Upper lobe of right lung (tissue), 1 donor: ENCODE data around the gene CDK14. TPM values are rescaled to one million over a fixed set of nuclear protein-coding genes. Genes with fewer than 3 reads are reported as not detected.
A peak's percentile ranks its signal among the peaks of the same experiment; 100 is the strongest.

ENCODE experiments used
- ATAC-seq: fragments of 200-7000 bp; cut with Tn5 transposase; one replicate; pipeline ENCODE4 v1.9.1; 2020; ENCODE audit warnings: mild to moderate bottlenecking, moderate library complexity
- DNase-seq: peaks from one replicate; pipeline ENCODE4 v3.0.0-alpha.2; 2020
- H3K27ac ChIP-seq: fragments of 200-600 bp; one replicate; pipeline ENCODE4 v1.8.0; 2022
- H3K27me3 ChIP-seq: fragments of 200-600 bp; one replicate; pipeline ENCODE4 v1.8.0; 2022; ENCODE audit warnings: mild to moderate bottlenecking
- H3K36me3 ChIP-seq: fragments of 200-600 bp; one replicate; pipeline ENCODE4 v1.8.0; 2022
- H3K4me1 ChIP-seq: fragments of 200-600 bp; one replicate; pipeline ENCODE4 v1.8.0; 2022
- H3K4me3 ChIP-seq: fragments of 200-600 bp; one replicate; pipeline ENCODE4 v1.8.0; 2022; ENCODE audit warnings: mild to moderate bottlenecking
- H3K9me3 ChIP-seq: fragments of 200-600 bp; one replicate; pipeline ENCODE4 v1.8.0; 2022
- intact Hi-C: fragments of 100-400 bp; cut with DNase I; formaldehyde crosslinking; loops from one replicate; pipeline ENCODE4 v1.11.0; 2022
- total RNA-seq: library from RNA; stranded (reverse); fragmentation: NEBNext Ultra II Directional; extraction: Animal tissue kit (Norgen Biotek cat#: 25700); gene quantifications from one replicate; pipeline ENCODE4 v1.2.1, GENCODE V29; 2021
- TF ChIP-seq, protein P1 (sequence below): fragments of 200-600 bp; IDR thresholded peaks from one replicate; pipeline ENCODE4 v1.8.0; 2022; ENCODE audit warnings: antibody characterized with exemption
- donor health status: DM: no; HTN: yes; CAD: no; lungs with severe emphysema.

CDK14 gene
- total RNA-seq, 1 donor from 2014 or later: 47.2 TPM

DNA sequence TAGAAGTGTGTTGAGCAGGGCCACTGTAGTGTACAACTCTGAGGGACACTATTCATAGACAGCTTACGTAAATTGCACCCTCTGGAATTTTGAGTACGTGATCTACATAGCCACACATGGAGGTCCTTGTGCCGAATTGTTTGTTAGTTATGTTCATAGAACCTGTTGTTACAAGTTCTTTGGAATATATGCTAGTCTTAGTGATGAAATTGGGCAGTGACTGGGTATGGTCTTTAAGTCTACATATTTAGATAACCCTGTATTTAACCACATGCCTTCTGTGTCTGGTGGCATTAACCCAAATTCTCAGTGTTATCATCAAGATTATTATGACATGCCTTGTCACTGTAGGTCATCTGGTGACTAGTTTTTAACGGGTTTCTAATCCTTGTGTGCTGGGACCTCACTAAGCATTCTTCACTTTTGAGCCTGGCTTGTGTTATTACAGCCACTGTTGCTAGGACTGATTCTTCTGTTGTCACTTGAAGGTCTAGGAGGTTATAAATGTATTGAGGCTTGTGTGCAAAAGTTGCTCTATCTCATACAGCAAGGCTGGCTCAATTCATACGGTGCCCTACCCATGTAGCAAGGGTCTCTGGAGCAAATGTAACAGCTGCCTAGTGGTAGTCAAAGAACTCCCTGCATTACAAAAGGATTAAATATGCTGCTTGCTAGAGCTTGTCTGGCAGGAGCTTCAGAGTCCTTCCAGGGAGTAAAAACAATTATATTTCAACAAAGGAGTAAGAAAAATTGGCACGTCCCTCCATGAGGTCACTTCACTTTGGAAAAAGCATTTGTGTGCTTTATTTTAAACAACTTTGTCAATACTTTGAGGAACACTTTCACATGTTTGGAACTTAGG is 65.4 kb downstream of the CDK14 start:
- no peaks in the 10 kb centered on the region for H3K36me3 ChIP-seq
- DNase-seq (no peak), ATAC-seq (no peak)
- intact Hi-C loops: no loop called here
- TF ChIP-seq, protein P1, sequence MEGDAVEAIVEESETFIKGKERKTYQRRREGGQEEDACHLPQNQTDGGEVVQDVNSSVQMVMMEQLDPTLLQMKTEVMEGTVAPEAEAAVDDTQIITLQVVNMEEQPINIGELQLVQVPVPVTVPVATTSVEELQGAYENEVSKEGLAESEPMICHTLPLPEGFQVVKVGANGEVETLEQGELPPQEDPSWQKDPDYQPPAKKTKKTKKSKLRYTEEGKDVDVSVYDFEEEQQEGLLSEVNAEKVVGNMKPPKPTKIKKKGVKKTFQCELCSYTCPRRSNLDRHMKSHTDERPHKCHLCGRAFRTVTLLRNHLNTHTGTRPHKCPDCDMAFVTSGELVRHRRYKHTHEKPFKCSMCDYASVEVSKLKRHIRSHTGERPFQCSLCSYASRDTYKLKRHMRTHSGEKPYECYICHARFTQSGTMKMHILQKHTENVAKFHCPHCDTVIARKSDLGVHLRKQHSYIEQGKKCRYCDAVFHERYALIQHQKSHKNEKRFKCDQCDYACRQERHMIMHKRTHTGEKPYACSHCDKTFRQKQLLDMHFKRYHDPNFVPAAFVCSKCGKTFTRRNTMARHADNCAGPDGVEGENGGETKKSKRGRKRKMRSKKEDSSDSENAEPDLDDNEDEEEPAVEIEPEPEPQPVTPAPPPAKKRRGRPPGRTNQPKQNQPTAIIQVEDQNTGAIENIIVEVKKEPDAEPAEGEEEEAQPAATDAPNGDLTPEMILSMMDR: no peak
- no peaks in the 10 kb centered on the region for H3K9me3 ChIP-seq
- no peak overlapping the region for H3K4me3 ChIP-seq
- H3K27me3 ChIP-seq: no peaks in the 10 kb centered on the region
- H3K4me1 ChIP-seq: no peaks in the 10 kb centered on the region
- H3K27ac ChIP-seq: no peak overlapping the region

DNA sequence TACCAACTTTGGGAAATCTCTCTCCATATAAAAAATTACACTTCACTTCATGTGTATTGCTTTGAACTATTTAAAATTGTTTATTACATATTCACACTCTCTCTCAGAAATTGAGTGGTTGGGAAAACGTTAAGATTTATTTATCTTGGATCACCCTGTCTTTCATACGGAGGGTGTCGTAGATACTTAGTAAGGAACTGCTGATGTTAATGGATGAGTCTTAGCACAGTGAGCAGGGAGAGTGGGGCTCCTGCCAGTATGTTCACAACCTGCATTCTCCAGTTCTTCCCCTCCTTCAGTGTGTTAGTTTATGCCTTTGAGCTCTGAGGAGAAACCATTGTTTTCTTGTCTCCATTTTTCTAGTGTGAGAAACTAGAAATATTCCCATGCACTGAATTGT is 67.1 kb downstream of the CDK14 start:
- no peak for ATAC-seq
- intact Hi-C loops: no loop called here
- DNase-seq: no peak
- Histone ChIP-seq H3K4me3 (no peak overlapping the region), H3K9me3 (no peaks in the 10 kb centered on the region), H3K27ac (no peak overlapping the region), H3K27me3 (no peaks in the 10 kb centered on the region), H3K4me1 (no peaks in the 10 kb centered on the region), H3K36me3 (no peaks in the 10 kb centered on the region)
- TF ChIP-seq, protein P1: no peak

DNA sequence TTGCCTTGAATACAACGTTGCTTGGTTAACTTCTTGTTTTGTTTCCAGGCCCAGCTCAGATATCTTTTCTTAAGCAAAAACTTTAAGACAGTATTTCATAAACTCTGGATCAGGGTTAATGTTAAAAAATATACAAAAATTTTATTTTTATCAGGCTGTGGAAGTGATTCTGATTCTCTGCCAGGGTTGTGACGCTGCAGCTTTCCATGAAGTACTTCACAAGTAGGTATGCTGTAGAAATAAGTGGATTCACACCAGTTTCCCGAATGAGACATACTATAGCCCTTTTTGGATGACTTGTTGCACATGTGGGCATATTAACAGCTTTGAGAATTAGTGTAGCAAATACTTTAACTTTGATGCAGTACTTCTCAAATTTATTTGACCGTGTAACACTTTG is 70.1 kb downstream of the CDK14 start:
- H3K27me3 ChIP-seq: no peaks in the 10 kb centered on the region
- TF ChIP-seq, protein P1: no peak
- no peaks in the 10 kb centered on the region for H3K4me1 ChIP-seq
- ATAC-seq: peak; percentile 13
- no peak overlapping the region for H3K4me3 ChIP-seq
- no peak overlapping the region for H3K27ac ChIP-seq
- DNase-seq: no peak
- no peaks in the 10 kb centered on the region for H3K36me3 ChIP-seq
- intact Hi-C loops: no loop called here
- no peaks in the 10 kb centered on the region for H3K9me3 ChIP-seq

DNA sequence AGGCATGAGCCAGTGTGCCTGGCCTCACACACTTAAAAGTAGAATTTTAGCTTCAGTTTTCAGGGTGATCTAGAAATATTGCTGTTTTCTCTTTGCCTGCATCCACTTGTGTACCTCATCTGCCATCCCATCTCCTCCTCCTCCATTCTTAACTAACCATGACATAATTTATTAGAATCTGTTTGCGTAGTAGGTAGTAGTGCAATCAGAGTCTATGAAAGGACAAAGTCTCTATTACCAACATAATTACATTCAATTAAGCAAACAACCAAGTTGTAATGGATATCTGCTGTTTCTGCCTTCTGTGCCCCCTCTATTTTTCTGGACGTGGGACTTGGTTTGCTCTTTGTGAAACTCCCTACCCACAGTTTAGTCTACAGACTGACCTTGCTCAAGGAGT is 72.9 kb downstream of the CDK14 start:
- DNase-seq: no peak

DNA sequence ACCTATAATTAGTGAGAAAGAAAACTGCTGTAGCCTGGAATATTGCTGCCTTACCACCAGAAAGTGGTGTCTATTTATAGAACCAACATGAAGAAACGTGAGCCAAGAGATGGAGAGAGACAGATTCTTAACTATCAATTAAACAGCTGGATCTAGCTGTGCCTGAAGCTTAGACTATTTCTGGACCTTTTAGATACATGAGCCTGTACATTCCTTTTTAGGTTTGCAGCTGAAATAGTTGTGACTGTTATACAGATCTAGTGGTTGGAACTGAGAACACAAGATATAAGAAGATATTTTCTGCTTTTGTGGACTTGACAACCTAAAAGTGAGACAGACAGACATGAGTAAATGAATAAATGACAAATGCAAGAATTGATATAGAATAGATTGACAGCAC is 73.4 kb downstream of the CDK14 start:
- no peak for ATAC-seq
- no peak for DNase-seq
- intact Hi-C loops: no loop called here
- TF ChIP-seq, protein P1: no peak
- no peak overlapping the region for H3K4me3 ChIP-seq
- no peaks in the 10 kb centered on the region for H3K4me1 ChIP-seq
- H3K9me3 ChIP-seq: no peaks in the 10 kb centered on the region
- no peak overlapping the region for H3K27ac ChIP-seq
- H3K36me3 ChIP-seq: no peaks in the 10 kb centered on the region
- H3K27me3 ChIP-seq: no peaks in the 10 kb centered on the region

More for the DNA sequence above, 72.9 kb downstream of the CDK14 start:
- no peaks in the 10 kb centered on the region for H3K27me3 ChIP-seq
- H3K4me3 ChIP-seq: no peak overlapping the region
- no peaks in the 10 kb centered on the region for H3K9me3 ChIP-seq
- H3K36me3 ChIP-seq: no peaks in the 10 kb centered on the region
- intact Hi-C loops: no loop called here
- ATAC-seq: no peak
- H3K4me1 ChIP-seq: no peaks in the 10 kb centered on the region
- no peak overlapping the region for H3K27ac ChIP-seq
- TF ChIP-seq, protein P1: no peak
